GOT3 (cell line): Measurements from ENCODE around the gene PDE6D.

ENCODE experiments used
- DNase-seq: peaks from one replicate; lab custom pipeline; 2025; ENCODE audit warnings: mixed read lengths; lab: John Stamatoyannopoulos, UW

PDE6D gene

GRCh38 chr2:231682603-231683291 is 98.3 kb downstream of the PDE6D start:
- no peak for DNase-seq
